HG02981 (cell line): ENCODE results near the gene FGF8.

Source experiments
- ATAC-seq: cut with Tn5 transposase; IDR thresholded peaks from one replicate; pipeline ENCODE4 v1.9.1; 2021; ENCODE audit warnings: mild to moderate bottlenecking, moderate library complexity; ENCODE audit not compliant: unreplicated experiment

The FGF8 gene

GRCh38 chr10:101744267-101744666, 31.6 kb downstream of the FGF8 start:
- no peak for ATAC-seq

DNA sequence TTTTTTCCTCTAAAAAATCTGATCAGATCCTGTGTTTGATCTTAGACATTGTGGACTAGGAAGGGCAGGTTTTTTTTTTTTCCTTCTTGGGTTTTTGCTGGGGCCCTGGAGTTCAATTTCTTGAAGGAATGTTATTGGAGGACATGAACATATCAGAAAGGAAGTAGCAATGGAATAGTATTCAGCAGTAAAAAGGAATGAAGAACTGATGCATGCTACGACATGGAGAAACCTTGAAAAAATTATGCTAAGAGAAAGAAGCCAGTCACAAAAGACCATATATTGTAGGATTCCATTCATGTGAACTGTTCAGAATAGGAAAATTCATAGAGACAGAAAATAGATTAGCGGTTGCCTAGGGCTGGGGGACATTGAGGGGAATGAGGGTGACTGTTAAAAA, 34.0 kb downstream of the FGF8 start:
- no peak for ATAC-seq

DNA sequence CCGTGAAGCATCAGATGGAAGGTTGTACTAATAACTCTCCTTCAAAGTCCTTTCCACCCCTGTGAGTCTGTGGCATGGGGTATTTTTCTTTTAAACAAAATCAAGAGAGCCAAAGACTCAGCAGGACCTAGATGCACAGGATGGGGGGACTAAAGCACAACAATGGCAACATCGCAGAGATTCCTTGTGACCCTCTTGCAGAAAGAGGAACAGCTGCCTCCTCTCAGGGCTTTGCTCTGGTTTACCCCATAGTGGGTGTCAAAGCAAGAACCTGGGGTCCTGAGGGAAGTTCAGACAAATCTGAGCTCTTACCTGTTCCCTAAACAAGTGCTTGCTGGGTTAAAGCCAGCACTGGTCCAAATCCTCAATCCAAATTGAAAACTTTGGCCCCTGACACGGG, 39.2 kb downstream of the FGF8 start:
- no peak for ATAC-seq

DNA sequence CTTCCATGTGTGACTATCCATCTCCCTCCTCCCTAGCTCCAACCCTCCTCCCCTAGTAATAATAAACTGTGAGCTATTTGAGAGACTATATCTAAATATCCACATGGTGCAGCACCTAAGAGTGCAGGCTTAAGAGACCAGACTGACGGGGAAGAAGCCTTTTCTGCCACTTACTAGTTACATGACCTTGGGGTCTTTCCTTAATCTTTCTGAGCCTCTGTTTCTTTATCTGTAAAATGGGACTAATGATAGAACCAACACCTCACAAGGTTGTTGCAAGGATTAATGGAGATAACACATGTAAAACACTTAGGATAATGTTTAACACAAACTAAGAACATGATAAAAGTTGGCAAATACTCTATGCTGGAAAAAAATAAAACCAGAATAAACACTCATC, 43.8 kb downstream of the FGF8 start:
- no peak for ATAC-seq

GRCh38 chr10:101726115-101726387, 49.9 kb downstream of the FGF8 start:
- ATAC-seq, result no peak

GRCh38 chr10:101725296-101726114, 50.4 kb downstream of the FGF8 start:
- ATAC-seq, result no peak

GRCh38 chr10:101724446-101724845, 51.5 kb downstream of the FGF8 start:
- no peak for ATAC-seq

- ATAC-seq, result no peak
These were observed 52.7 kb downstream of the FGF8 start for GRCh38 chr10:101723176-101723575.

GRCh38 chr10:101721806-101722205, 54.1 kb downstream of the FGF8 start:
- ATAC-seq, result no peak

DNA sequence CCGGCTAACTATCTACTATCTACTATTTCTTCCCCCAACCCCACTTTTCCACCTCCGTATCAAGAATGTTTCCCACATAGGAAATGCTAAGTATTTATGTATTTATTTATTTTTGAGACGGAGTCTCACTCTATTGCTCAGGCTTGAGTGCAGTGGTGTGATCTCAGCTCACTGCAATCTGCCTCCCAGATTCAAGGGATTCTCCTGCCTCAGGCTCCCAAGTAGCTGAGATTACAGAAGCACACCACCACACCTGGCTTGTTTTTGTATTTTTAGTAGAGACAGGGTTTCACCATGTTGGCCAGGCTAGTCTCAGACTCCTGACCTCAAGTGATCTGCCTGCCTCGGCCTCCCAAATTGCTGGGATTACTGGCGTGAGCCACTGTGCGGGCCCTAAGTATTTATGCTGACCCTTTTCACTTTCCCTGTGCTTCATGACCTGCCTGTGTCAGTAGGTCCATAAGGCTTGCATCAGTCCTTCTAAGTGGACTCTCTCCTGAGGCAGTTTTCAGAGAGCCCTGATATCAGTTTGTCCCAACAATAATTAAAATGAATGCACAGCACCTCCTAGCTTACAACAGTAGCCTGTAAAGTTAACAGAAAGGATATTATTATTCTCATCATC, 55.2 kb downstream of the FGF8 start:
- ATAC-seq, result no peak
